ENCODE data around the gene SMR3B.

DNA sequence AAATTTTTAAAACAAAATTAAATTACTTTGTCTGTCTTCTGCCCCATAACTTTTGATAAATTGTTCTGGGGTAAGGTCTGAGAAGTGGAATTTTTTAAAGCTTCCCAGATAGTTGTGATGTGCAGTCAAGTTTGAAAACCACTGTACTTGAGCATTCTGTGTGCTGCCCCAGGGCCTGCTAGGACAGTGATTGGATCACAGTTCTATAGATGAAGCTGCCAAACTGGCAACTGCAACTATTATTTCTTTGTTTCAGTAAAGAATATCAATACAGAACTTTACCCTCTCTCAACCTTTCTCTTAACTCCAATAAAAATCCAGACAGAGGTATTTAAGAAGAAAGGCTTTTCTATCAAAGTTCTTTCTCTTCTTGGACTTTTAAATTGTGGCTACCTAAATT lies 14.6 kb downstream of the SMR3B start, which contains the start of gene OPRPN:
- TF ChIP-seq RAD21 (IDR thresholded peaks at IDR 0.05; ENCODE audit: low read depth) (no peak), YY1 (IDR thresholded peaks at IDR 0.05; ENCODE audit: low read depth) (no peak), TCF12 (IDR thresholded peaks at IDR 0.05; ENCODE audit: low read depth) (no peak), TEAD4 (IDR thresholded peaks at IDR 0.05) (no peak), CREB1 (IDR thresholded peaks at IDR 0.05; ENCODE audit: low read depth) (no peak), EP300 (IDR thresholded peaks at IDR 0.05; ENCODE audit: borderline replicate concordance) (no peak), FOXM1 (IDR thresholded peaks at IDR 0.05; ENCODE audit: borderline replicate concordance, low read depth) (no peak), CEBPB (IDR thresholded peaks at IDR 0.05) (no peak)
- TF ChIP-seq, protein P1, sequence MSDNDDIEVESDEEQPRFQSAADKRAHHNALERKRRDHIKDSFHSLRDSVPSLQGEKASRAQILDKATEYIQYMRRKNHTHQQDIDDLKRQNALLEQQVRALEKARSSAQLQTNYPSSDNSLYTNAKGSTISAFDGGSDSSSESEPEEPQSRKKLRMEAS (IDR thresholded peaks at IDR 0.05), result no peak
- TF ChIP-seq, protein P2, sequence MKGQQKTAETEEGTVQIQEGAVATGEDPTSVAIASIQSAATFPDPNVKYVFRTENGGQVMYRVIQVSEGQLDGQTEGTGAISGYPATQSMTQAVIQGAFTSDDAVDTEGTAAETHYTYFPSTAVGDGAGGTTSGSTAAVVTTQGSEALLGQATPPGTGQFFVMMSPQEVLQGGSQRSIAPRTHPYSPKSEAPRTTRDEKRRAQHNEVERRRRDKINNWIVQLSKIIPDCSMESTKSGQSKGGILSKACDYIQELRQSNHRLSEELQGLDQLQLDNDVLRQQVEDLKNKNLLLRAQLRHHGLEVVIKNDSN (IDR thresholded peaks at IDR 0.05), result no peak
